Aorta (tissue), 5 donors: Measurements from ENCODE around the gene DPYSL4. TPM values are rescaled to one million over a fixed set of nuclear protein-coding genes. Genes with fewer than 3 reads are reported as not detected.

Experiments used
- ATAC-seq: fragments of 200-7000 bp; cut with Tn5 transposase; one replicate; pipeline ENCODE4 v1.9.1; 2022; ENCODE audit warnings: moderate library complexity; ENCODE audit not compliant: low FRiP score
- DNase-seq, 2 donors: peaks; one replicate each; pipeline ENCODE4 v3.0.0-alpha.2; 2020
- H3K27ac ChIP-seq, 2 donors: one replicate each; pipeline ENCODE4 v1.5.1; 2013; ENCODE audit warnings: low read length in 2 of 2, mild to moderate bottlenecking in 2 of 2, moderate library complexity in 2 of 2, control low read depth in 1 of 2, inconsistent platforms in 1 of 2, low read depth in 1 of 2
- H3K27me3 ChIP-seq, 2 donors: one replicate each; pipeline ENCODE4 v1.6.1; 2013; ENCODE audit warnings: control low read depth in 1 of 2, low read length in 1 of 2, mild to moderate bottlenecking in 1 of 2, moderate library complexity in 1 of 2; ENCODE audit not compliant: insufficient read depth in 2 of 2, control insufficient read depth in 1 of 2
- H3K36me3 ChIP-seq, 2 donors: one replicate each; pipeline ENCODE4 v1.6.1; 2013; ENCODE audit warnings: control low read depth in 1 of 2, low read length in 1 of 2, mild to moderate bottlenecking in 1 of 2; ENCODE audit not compliant: insufficient read depth in 2 of 2, control insufficient read depth in 1 of 2
- H3K4me1 ChIP-seq, 2 donors: one replicate each; pipeline ENCODE4 v1.6.1; 2013; ENCODE audit warnings: low read length in 2 of 2, control low read depth in 1 of 2, mild to moderate bottlenecking in 1 of 2, moderate library complexity in 1 of 2; ENCODE audit not compliant: insufficient read depth in 2 of 2, control insufficient read depth in 1 of 2
- H3K4me3 ChIP-seq, 2 donors: one replicate each; pipeline ENCODE4 v1.5.1; 2013; ENCODE audit warnings: low read length in 2 of 2, control low read depth in 1 of 2, mild to moderate bottlenecking in 1 of 2
- H3K9me3 ChIP-seq: one replicate; pipeline ENCODE4 v1.6.1; 2013; ENCODE audit warnings: mild to moderate bottlenecking, low read length; ENCODE audit not compliant: control insufficient read depth
- WGBS, 2 donors: extraction: QIAGEN DNeasy Blood & Tissue Kit; methylation state at CpG; one replicate each; pipeline ENCODE4 v1.1.7; 2013; 5-methylcytosine and 5-hydroxymethylcytosine counted together
- intact Hi-C, 2 donors: fragments of 100-400 bp; cut with DNase I; formaldehyde crosslinking; loops; one replicate each; pipeline versions ENCODE4 v1.14.2 to v1.15.0; 2022
- polyA plus RNA-seq, 2 donors: library from polyadenylated mRNA; stranded (reverse); fragments of 200-250 nt; gene quantifications; one replicate each; pipeline ENCODE4 v1.2.3, GENCODE V29; 2013
- total RNA-seq, 2 donors: library from RNA; stranded (reverse); fragmentation: NEBNext Ultra II Directional; extraction: Animal tissue kit (Norgen Biotek cat#: 25700); gene quantifications; one replicate each; pipeline ENCODE4 v1.2.1, GENCODE V29; 2021
- donor health status: healthy with polysubstance abuse.
- donor health status: Bipolar disorder and iron deficiency.
- donor health status: DM: no; HTN: no; CAD: no.
- donor health status: DM: no; HTN: no; CAD: no.
- donor health status: DM: yes; HTN: yes; CAD: no.

The DPYSL4 gene
- total and polyA plus RNA-seq, 4 donors, result 0.84 to 1.4 (median 0.95) TPM; not detected in 1

DNA sequence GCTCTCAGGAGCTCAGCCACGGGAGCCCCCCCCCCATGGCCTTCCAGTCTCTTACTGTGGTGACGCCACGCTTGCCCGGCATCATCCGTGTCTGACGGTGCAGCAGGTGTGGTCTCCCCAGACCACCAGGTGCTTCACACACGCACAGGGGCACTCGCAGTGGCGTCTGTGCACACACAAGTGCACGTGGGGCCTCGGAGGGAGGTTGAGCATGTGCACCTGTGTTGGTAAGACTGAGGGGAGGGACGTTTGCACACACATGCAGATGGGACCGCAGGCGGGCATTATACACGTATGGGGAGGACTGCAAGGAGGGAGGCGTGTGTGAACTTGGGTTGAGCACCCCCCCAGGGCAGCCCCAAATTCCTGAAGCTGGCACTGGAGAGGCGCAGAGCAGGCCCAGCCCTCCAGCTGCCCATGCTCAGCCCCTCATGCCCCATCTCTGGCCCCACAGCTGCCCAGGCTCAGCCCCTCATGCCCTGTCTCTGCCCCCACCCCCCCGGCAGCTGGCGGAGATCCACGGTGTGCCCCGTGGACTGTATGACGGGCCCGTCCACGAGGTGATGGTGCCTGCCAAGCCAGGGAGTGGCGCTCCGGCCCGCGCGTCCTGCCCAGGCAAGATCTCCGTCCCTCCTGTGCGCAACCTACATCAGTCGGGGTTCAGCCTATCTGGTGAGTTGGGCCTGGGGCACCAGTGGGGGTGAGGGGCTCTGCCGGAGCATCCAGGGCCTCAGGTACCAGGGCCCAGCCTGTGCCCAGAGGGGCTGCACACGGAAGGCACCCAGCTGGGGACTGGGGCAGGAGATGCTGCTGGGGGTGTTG lies 16.7 kb downstream of the DPYSL4 start:
- peak in 1 of 2 donors; percentile 32 for DNase-seq
- intact Hi-C loops, result no loop called here
- 88 to 89% methylated on average over 32 to 34 of the region's 34 CpGs for WGBS, 2 donors
- Histone ChIP-seq H3K36me3 (no peaks in the 10 kb centered on the region), H3K9me3 (no peaks in the 10 kb centered on the region), H3K27ac (no peak overlapping the region), H3K27me3 (no peaks in the 10 kb centered on the region), H3K4me1 (no peaks in the 10 kb centered on the region), H3K4me3 (no peak overlapping the region)
- ATAC-seq, result no peak

DNA sequence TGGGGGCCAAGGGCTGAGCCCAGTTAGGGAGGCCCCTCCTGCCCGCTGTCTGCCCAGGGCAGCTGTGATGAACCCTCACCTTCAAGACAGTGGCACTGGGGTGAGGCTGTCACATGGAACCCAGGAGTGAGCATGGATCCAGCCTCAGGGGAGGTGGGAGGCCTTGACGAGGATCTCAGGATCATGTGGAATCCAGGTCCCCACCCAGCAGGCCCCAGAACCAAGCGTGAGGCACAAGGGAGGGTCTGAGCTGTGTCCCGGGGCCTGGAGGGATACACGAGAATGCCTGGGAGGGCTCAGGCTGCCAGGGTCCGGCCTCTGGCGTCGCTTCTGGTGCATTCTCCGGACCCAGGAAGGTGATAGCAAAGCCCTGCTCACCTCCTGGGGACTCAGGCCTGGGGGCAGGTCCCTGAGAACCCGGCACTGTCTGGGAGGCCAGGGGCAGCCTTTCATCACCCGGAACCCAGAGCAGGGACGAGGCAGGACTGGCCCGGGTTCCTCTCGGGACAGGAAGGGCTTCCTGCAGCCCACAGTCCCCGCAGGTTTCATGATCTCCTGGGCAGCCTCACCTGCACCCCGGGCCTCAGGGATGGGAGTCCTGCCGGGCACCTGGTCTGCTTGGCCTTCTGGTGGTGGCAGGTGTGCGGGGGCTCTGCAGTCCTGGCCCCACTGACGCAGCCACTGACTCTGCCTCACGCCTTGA lies 17.5 kb downstream of the DPYSL4 start:
- WGBS, 2 donors, result 89 to 93% methylated on average over 18 to 20 of the region's 20 CpGs
- no peak for DNase-seq
- H3K27me3 ChIP-seq, result no peaks in the 10 kb centered on the region
- no peak overlapping the region for H3K27ac ChIP-seq
- intact Hi-C loops, result no loop called here
- no peaks in the 10 kb centered on the region for H3K9me3 ChIP-seq
- no peaks in the 10 kb centered on the region for H3K4me1 ChIP-seq
- no peaks in the 10 kb centered on the region for H3K36me3 ChIP-seq
- ATAC-seq, result no peak
- H3K4me3 ChIP-seq, result no peak overlapping the region

DNA sequence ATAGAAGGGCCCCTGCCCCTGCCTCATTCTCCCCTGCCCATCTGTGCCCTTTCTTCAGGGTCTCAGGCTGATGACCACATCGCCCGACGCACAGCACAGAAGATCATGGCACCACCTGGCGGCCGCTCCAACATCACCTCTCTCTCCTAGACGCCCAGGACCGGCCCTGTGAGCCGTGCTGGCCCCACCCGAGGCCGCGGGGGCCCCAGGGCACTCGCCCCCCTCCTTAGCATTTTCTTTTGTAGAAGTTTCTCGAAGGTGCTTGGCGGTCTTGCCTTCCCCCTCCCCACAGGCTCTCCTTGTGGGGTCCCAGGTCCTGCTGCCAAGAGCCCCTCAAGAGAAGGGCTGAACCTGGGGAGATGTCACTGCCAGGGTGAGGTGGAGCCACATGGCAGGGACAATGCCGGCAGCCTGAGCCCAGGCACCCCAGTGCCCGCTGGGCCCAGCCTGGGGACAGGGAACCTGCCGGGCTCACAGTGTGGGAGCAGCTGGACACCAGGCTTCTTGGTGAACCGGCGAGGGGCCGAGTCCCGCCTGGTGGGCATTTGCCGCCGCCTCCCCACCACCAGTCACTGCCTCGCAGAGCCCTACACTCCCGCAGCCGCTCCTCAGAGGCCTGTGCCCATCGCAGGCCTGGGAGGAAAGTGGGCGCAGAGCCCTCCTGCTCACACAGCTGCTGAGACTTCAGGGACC lies 18.2 kb downstream of the DPYSL4 start:
- 79 to 87% methylated on average over 27 to 28 of the region's 28 CpGs for WGBS, 2 donors
- peak in 1 of 2 donors; percentile 29 for DNase-seq
- H3K27me3 ChIP-seq, result no peaks in the 10 kb centered on the region
- H3K36me3 ChIP-seq, result no peaks in the 10 kb centered on the region
- intact Hi-C loops, result no loop called here
- ATAC-seq, result no peak
- no peak overlapping the region for H3K4me3 ChIP-seq
- no peaks in the 10 kb centered on the region for H3K4me1 ChIP-seq
- H3K27ac ChIP-seq, result no peak overlapping the region
- no peaks in the 10 kb centered on the region for H3K9me3 ChIP-seq

DNA sequence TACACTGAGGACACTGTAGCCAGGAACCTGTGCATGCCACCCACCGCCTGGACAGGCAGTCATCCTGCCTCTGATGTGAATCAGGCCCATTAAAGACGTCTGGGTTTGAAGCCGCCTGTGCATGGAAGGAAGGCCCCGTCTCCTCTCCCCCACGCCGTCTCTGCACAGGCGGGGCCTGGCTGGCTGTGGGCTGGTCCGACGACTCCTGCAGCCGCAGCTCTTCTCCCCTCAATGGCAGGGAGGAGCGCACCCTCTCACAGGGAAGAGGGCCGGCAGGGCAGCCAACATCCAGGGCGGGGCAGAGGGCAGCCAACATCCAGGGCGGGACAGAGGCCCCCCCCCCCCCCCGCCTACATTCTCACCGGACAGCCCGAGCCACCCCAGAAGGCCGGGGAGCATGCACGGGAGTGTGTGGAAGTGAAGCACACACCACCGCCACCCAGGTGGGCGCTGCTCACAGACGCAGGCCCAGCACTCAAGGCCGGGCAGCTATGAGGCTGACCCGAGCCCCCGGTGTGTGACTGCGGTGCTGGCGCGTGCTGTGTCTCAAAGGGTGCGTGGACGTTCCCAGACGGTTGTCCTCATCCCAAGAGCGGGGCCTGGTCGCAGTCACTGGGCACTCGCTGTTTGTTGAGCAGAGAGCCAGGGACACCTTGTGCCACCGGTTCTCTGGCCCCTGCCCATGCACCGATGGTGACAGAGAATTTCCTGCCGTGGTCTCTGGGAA lies 19.1 kb downstream of the DPYSL4 start:
- intact Hi-C loops, result no loop called here
- no peak overlapping the region for H3K27ac ChIP-seq
- H3K27me3 ChIP-seq, result no peaks in the 10 kb centered on the region
- H3K4me3 ChIP-seq, result no peak overlapping the region
- H3K9me3 ChIP-seq, result no peaks in the 10 kb centered on the region
- DNase-seq (no peak), ATAC-seq (no peak)
- 85 to 87% methylated on average over 30 to 37 of the region's 37 CpGs for WGBS, 2 donors
- no peaks in the 10 kb centered on the region for H3K36me3 ChIP-seq
- no peaks in the 10 kb centered on the region for H3K4me1 ChIP-seq

DNA sequence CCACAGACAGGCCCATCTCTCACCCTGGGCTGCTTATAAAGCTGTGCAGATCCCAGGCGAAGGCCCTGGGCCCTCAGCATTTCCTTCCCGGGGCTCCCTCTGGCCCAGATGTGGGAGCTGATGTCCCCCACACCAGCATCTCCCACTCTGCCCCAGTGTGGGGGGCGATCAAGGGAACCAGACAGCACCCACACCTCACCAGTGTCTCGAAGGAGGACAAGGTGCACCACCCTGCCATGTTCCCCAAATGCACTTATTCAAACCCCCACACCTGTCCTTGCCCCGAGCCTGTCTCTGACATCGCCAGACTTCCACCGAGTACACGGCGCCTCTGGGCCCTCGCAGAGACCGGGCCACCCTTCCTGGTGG lies 19.6 kb downstream of the DPYSL4 start:
- H3K4me3 ChIP-seq, result no peak overlapping the region
- H3K9me3 ChIP-seq, result no peaks in the 10 kb centered on the region
- no peaks in the 10 kb centered on the region for H3K27me3 ChIP-seq
- no peaks in the 10 kb centered on the region for H3K4me1 ChIP-seq
- H3K27ac ChIP-seq, result no peak overlapping the region
- H3K36me3 ChIP-seq, result no peaks in the 10 kb centered on the region
- intact Hi-C loops, result no loop called here
- 91 to 92% methylated on average over 11 of the region's 11 CpGs for WGBS, 2 donors
- DNase-seq (no peak), ATAC-seq (no peak)

DNA sequence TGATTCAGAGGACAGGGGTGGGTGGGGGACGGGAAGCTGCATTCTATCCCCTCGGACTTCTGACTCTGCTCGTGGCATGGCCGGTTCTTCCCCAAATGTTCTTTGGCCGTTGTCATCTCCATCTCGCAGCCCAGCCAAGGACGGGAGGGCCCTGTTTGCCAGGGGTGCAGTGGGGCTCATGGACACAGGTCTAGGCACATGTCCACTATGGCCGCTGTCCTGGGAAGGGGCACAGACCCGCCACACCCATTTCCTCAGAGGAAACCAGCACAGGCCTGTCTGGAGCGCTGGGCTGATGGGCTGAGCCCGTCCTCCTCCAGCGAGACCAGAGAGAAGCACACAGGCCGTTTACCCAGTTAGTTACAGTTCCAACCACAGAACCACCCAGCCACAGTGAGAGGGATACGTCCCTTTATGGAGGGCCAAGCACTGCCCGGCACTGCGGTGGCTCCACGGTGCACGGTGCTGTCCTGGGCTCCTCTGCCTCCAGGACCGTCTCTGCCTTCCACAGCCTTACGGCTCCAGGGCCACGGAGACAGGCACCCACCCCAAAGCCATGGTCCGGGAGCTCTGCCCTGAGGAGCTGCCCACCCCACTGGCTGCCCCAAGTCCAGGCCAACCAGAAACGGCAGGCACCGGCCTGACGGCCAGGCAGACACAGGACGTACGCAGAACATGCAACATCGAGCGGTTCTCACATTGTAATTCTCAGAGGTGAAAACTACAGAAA lies 20.2 kb downstream of the DPYSL4 start:
- no peaks in the 10 kb centered on the region for H3K27me3 ChIP-seq
- no peaks in the 10 kb centered on the region for H3K9me3 ChIP-seq
- 91 to 92% methylated on average over 29 of the region's 29 CpGs for WGBS, 2 donors
- no peaks in the 10 kb centered on the region for H3K4me1 ChIP-seq
- intact Hi-C loops, result no loop called here
- ATAC-seq (no peak), DNase-seq (no peak)
- H3K36me3 ChIP-seq, result no peaks in the 10 kb centered on the region
- no peak overlapping the region for H3K27ac ChIP-seq
- no peak overlapping the region for H3K4me3 ChIP-seq

DNA sequence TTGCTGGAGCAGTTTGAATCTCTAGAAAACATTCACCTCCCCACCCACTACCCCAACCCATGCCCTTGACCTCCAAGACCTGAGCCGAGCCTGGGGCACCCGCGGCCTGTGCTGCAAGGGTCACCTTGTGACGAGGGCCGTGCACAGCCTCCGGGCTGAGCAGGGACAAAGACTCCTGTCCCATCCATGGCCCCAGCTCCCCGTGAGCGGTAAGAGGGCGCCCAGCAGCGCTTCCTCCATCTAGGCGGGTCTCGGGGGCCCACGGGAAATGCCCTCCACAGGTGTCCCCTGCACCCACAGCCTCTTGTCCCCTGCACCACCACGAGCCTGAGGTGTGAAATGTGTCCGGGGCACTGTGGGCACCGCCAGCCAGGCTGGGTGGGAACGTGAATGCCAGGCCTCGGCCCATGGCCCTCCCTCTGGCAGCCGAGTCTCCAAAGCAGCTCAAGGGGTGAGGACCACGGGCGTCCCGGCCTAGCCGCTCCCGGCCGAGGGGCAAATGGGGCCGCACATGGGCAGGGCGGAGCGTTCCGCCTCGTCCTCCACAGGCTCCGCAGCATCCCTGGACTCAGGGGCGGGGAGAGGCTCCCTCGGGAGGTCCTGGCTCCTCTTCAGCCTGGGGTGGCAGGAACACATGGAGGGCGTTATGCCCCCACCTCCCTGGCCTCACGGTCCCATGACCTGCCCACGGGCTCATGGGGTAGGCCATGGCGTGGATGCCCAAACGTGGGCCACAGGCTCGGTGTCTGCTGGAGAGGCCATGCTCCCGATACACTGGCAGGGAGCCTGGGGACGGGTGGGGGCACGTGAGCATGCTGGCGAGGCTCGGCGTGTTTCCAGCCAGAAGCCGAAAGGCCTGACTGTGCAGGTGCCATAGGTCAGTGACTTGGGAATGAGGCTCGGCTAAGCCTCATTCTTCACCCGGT lies 21.1 kb downstream of the DPYSL4 start:
- H3K36me3 ChIP-seq, result no peaks in the 10 kb centered on the region
- H3K4me3 ChIP-seq, result no peak overlapping the region
- H3K27me3 ChIP-seq, result no peaks in the 10 kb centered on the region
- no peaks in the 10 kb centered on the region for H3K9me3 ChIP-seq
- 80 to 81% methylated on average over 43 to 48 of the region's 48 CpGs for WGBS, 2 donors
- no peak overlapping the region for H3K27ac ChIP-seq
- H3K4me1 ChIP-seq, result no peaks in the 10 kb centered on the region
- DNase-seq, result no peak
- intact Hi-C loops, result no loop called here
- ATAC-seq, result no peak
